SHP77 (cell line): ENCODE measurements around the gene PKD2.
"Not testable (repeated sequence)": the region's sequence is repeated elsewhere in the genome, so short reads cannot be mapped to it uniquely, and the experiment has no call there.

Source experiments
- DNase-seq, 2 experiments: peaks; one replicate each; lab custom pipeline; 2025; lab: John Stamatoyannopoulos, UW

PKD2 gene

GRCh38 chr4:88115587-88115986 is 108.2 kb downstream of the PKD2 start:
- DNase-seq, result no peak

- no peak for DNase-seq
Observed at GRCh38 chr4:88119943-88120342, 112.5 kb downstream of the PKD2 start.

GRCh38 chr4:88122260-88122659 is 114.8 kb downstream of the PKD2 start:
- not testable (repeated sequence) for DNase-seq
